CD4-positive, alpha-beta T cell (primary cell): ENCODE results near the gene HBB. TPM values are rescaled to one million over a fixed set of nuclear protein-coding genes. Genes with fewer than 3 reads are reported as not detected.
"Not testable (repeated sequence)": the region's sequence is repeated elsewhere in the genome, so short reads cannot be mapped to it uniquely, and the experiment has no call there.

ENCODE experiments used
- ATAC-seq: fragments of 200-7000 bp; cut with Tn5 transposase; one replicate; pipeline ENCODE4 v1.10.0; 2022; ENCODE audit warnings: mild to moderate bottlenecking; ENCODE audit not compliant: poor library complexity
- CTCF ChIA-PET: fragments of 350-600 bp; sonication (Branson Sonifier 250); formaldehyde crosslinking; loops from one replicate; lab custom pipeline; 2021; ENCODE audit warnings: antibody characterized with exemption, inconsistent platforms; lab: Charles Lee
- POLR2A ChIA-PET: fragments of 350-600 bp; sonication (Branson Sonifier 250); formaldehyde crosslinking; loops from one replicate; lab custom pipeline; 2021; ENCODE audit warnings: antibody characterized with exemption, inconsistent platforms; lab: Charles Lee
- DNase-seq, 14 experiments: peaks; one replicate each; pipeline ENCODE4 v3.0.0-alpha.2; 2013 to 2020; ENCODE audit warnings: mixed read lengths in 2 of 14
- H3K27ac ChIP-seq, 2 donors: one replicate each; pipeline versions ENCODE4 v1.5.1 to v1.7.0; 2013; ENCODE audit warnings: low read length in 2 of 2, low read depth in 1 of 2, mild to moderate bottlenecking in 1 of 2
- H3K27me3 ChIP-seq, 2 experiments: 1 replicate in 1 of 2; 2 replicates in 1 of 2; pipeline versions ENCODE4 v1.6.1 to v1.7.0; 2013; ENCODE audit warnings: low read length in 2 of 2, control low read depth in 1 of 2, mild to moderate bottlenecking in 1 of 2, moderate library complexity in 1 of 2; ENCODE audit not compliant: insufficient read depth in 2 of 2, control insufficient read depth in 1 of 2
- H3K36me3 ChIP-seq: one replicate; pipeline ENCODE4 v1.6.1; 2013; ENCODE audit warnings: low read length, control low read depth; ENCODE audit not compliant: insufficient read depth
- H3K4me1 ChIP-seq: one replicate; pipeline ENCODE4 v1.6.1; 2013; ENCODE audit warnings: low read length, control low read depth; ENCODE audit not compliant: insufficient read depth
- H3K4me3 ChIP-seq: one replicate; pipeline ENCODE4 v1.5.1; 2013; ENCODE audit warnings: mild to moderate bottlenecking, low read length, moderate library complexity
- H3K9me3 ChIP-seq, 2 experiments: 1 replicate in 1 of 2; 2 replicates in 1 of 2; pipeline versions ENCODE4 v1.6.1 to v1.7.0; 2013; ENCODE audit warnings: low read length in 2 of 2, mild to moderate bottlenecking in 2 of 2, control low read depth in 1 of 2, moderate library complexity in 1 of 2; ENCODE audit not compliant: control insufficient read depth in 1 of 2, insufficient read depth in 1 of 2
- H3K27ac Mint-ChIP-seq: one replicate; pipeline ENCODE4 v1.8.0; 2020; ENCODE audit warnings: mixed read lengths
- H3K27me3 Mint-ChIP-seq: one replicate; pipeline ENCODE4 v1.8.0; 2021; ENCODE audit warnings: mixed read lengths
- H3K36me3 Mint-ChIP-seq: one replicate; pipeline ENCODE4 v1.8.0; 2021; ENCODE audit warnings: low read depth, mixed read lengths
- H3K4me1 Mint-ChIP-seq: one replicate; pipeline ENCODE4 v1.8.0; 2021; ENCODE audit warnings: low read depth, mixed read lengths
- H3K4me3 Mint-ChIP-seq: one replicate; pipeline ENCODE4 v1.8.0; 2020; ENCODE audit warnings: mild to moderate bottlenecking, mixed read lengths
- H3K9me3 Mint-ChIP-seq: one replicate; pipeline ENCODE4 v1.8.0; 2020; ENCODE audit warnings: mixed read lengths
- CTCF ChIP-seq: fragments of 200-600 bp; IDR thresholded peaks from one replicate; pipeline ENCODE4 v1.8.0; 2022; ENCODE audit warnings: antibody characterized with exemption, mild to moderate bottlenecking
- intact Hi-C, 2 experiments: fragments of 100-400 bp; cut with DNase I in 1 of 2; cut with micrococcal nuclease in 1 of 2; formaldehyde crosslinking; loops; one replicate each; pipeline versions ENCODE4 v1.15.1 to v1.9.0; 2023 to 2025; cut with DNase I, micrococcal nuclease
- total RNA-seq, 174 experiments: library from RNA in 2 of 174; stranded (reverse) in 2 of 174; gene quantifications; one replicate each; pipeline ENCODE4 v1.2.3 and lab custom pipeline; 2021 to 2026

The HBB gene
- total RNA-seq, 2 experiments from 2014 or later: 0.45 TPM; not detected in 1

- no peaks in the 10 kb centered on the region for H3K4me1 Mint-ChIP-seq
- no peaks in the 10 kb centered on the region for H3K27me3 ChIP-seq
- no peak overlapping the region for H3K27ac Mint-ChIP-seq
- ATAC-seq (no peak), DNase-seq (no peak)
- intact Hi-C loops: no loop called here
- ChIA-PET POLR2A (no interaction called here), CTCF (no interaction called here)
- peaks cover 3% of the 10 kb centered on the region for H3K27me3 Mint-ChIP-seq
- H3K36me3 Mint-ChIP-seq: no peaks in the 10 kb centered on the region
- no peak overlapping the region for H3K4me3 ChIP-seq
- no peak overlapping the region for H3K4me3 Mint-ChIP-seq
- H3K4me1 ChIP-seq: no peaks in the 10 kb centered on the region
- TF ChIP-seq CTCF: no peak
- no peak overlapping the region for H3K27ac ChIP-seq
- no peaks in the 10 kb centered on the region for H3K36me3 ChIP-seq
- H3K9me3 ChIP-seq: no peaks in the 10 kb centered on the region
- peaks cover 13% of the 10 kb centered on the region for H3K9me3 Mint-ChIP-seq
These were observed 30.4 kb upstream of the HBB start for GRCh38 chr11:5257296-5257695.

GRCh38 chr11:5254646-5255413 is 28.0 kb upstream of the HBB start, which contains the start of gene HBG2:
Gene HBG2 (minus strand): TSS chr11:5254781. CDS start chr11:5254728, 53 bp downstream.
- DNase-seq, H3K9me3 ChIP-seq, H3K27me3 ChIP-seq, H3K4me1 ChIP-seq, CTCF ChIA-PET, H3K36me3 Mint-ChIP-seq, H3K4me3 Mint-ChIP-seq, H3K9me3 Mint-ChIP-seq, H3K36me3 ChIP-seq, H3K27me3 Mint-ChIP-seq, intact Hi-C loops, ATAC-seq, H3K27ac ChIP-seq, H3K27ac Mint-ChIP-seq, H3K4me1 Mint-ChIP-seq, H3K4me3 ChIP-seq, POLR2A ChIA-PET: not testable (repeated sequence)

GRCh38 chr11:5254023-5254422 is 27.2 kb upstream of the HBB start:
- intact Hi-C loops, H3K27ac Mint-ChIP-seq, H3K9me3 ChIP-seq, POLR2A ChIA-PET, ATAC-seq, H3K4me1 ChIP-seq, H3K4me3 Mint-ChIP-seq, DNase-seq, H3K27me3 ChIP-seq, H3K36me3 ChIP-seq, H3K4me3 ChIP-seq, H3K4me1 Mint-ChIP-seq, H3K36me3 Mint-ChIP-seq, H3K27me3 Mint-ChIP-seq, H3K27ac ChIP-seq, CTCF ChIA-PET, H3K9me3 Mint-ChIP-seq: not testable (repeated sequence)

GRCh38 chr11:5253440-5253839 is 26.6 kb upstream of the HBB start:
- H3K4me1 ChIP-seq, H3K4me3 ChIP-seq, H3K27me3 Mint-ChIP-seq, H3K27me3 ChIP-seq, H3K4me1 Mint-ChIP-seq, CTCF ChIA-PET, intact Hi-C loops, H3K36me3 ChIP-seq, H3K9me3 ChIP-seq, H3K36me3 Mint-ChIP-seq, H3K9me3 Mint-ChIP-seq, H3K27ac Mint-ChIP-seq, H3K27ac ChIP-seq, DNase-seq, ATAC-seq, POLR2A ChIA-PET, H3K4me3 Mint-ChIP-seq: not testable (repeated sequence)
